H1 (cell line): ENCODE measurements around the gene GPR52. TPM values are rescaled to one million over a fixed set of nuclear protein-coding genes. Genes with fewer than 3 reads are reported as not detected.

Experiments
- BRCA1 ChIP-seq: IDR thresholded peaks from 2 replicates; pipeline ENCODE4 v1.6.1; 2012; ENCODE audit warnings: low read depth, low read length, improper control_type of control experiment
- EP300 ChIP-seq, 2 experiments: IDR thresholded peaks; 1 replicate in 1 of 2; 2 replicates in 1 of 2; pipeline ENCODE4 v1.6.1; 2011 to 2012; ENCODE audit warnings: low read depth in 2 of 2, low read length in 2 of 2, mild to moderate bottlenecking in 2 of 2, borderline replicate concordance in 1 of 2, inconsistent platforms in 1 of 2, moderate library complexity in 1 of 2
- RBBP5 ChIP-seq: IDR thresholded peaks from 2 replicates; pipeline ENCODE4 v1.7.1; 2012; ENCODE audit warnings: low read depth, mild to moderate bottlenecking, inconsistent platforms, low read length, moderate library complexity, borderline replicate concordance
- TBP ChIP-seq: IDR thresholded peaks from 2 replicates; pipeline ENCODE4 v1.6.1; 2011; ENCODE audit warnings: low read depth, low read length, improper control_type of control experiment
- polyA plus RNA-seq, 7 experiments: library from polyadenylated mRNA; depleted of rRNA in 3 of 7; stranded (reverse) in 5 of 7; unstranded in 2 of 7; fragments of >200 nt in 5 of 7; fragments of 200-250 nt in 2 of 7; gene quantifications; 1 replicate in 5 of 7; 2 replicates in 1 of 7; 4 replicates in 1 of 7; pipeline versions ENCODE4 v1.2.1 to v1.2.3, GENCODE V29; 2011 to 2013; ENCODE audit warnings: missing spikeins in 2 of 7, mixed read lengths in 2 of 7
- total RNA-seq: library from RNA; stranded (reverse); fragmentation: NEBNext Ultra II Directional; extraction: Animal tissue kit (Norgen Biotek cat#: 25700); gene quantifications from 2 replicates; pipeline ENCODE4 v1.2.1, GENCODE V29; 2021
- TF ChIP-seq, protein P1 (sequence below): IDR thresholded peaks from 2 replicates; pipeline ENCODE4 v1.6.1; 2011; ENCODE audit warnings: low read depth, mild to moderate bottlenecking, low read length; ENCODE audit not compliant: insufficient read depth

The GPR52 gene
- total and polyA plus RNA-seq, 2 of the 8 experiments (the other 6 are each of a cell fraction or from before 2014, with no cell fraction given) = 0.24 to 0.63 TPM

DNA sequence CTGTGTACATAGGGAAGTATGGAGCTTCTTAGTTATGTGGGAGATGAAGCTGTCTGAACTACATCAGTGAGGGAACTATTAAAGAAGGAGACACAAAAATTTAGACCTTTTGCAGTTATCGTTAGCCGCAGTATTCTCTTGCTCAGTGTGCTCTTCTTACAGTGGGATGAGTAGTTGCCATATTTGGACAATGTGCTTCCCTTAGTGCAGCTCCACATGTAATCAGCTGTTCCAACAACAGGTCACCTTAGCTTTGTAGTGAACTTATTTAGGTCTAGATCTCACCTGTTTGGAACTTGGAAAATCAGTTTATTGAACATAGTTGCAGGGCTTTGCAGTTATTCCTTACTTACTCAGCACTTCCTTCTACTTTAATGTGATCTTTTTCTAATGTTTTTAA lies 18.1 kb downstream of the GPR52 start (continued):
- TF ChIP-seq EP300 (IDR thresholded peaks at IDR 0.05; ENCODE audit: borderline replicate concordance in 1 of 2, low read depth in 2 of 2, low read length in 2 of 2) (no peak), TBP (no peak), RBBP5 (no peak), BRCA1 (no peak)
- TF ChIP-seq, protein P1, sequence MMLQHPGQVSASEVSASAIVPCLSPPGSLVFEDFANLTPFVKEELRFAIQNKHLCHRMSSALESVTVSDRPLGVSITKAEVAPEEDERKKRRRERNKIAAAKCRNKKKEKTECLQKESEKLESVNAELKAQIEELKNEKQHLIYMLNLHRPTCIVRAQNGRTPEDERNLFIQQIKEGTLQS = no peak
